ENCODE measurements around the gene KMT5B. TPM values are rescaled to one million over a fixed set of nuclear protein-coding genes. Genes with fewer than 3 reads are reported as not detected.

Gene KMT5B
- total RNA-seq, 2 donors from 2014 or later, result 20.7 to 29.8 TPM

- Histone ChIP-seq H3K9me3 (no peaks in the 10 kb centered on the region), H3K4me1 (ENCODE audit: control insufficient read depth in 1 of 2, low read depth in 2 of 2) (peaks cover 7 to 24% of the 10 kb centered on the region in 2 donors)
- no peak for DNase-seq (ENCODE audit: low spot score)
Measured at GRCh38 chr11:68194675-68195294, 18.3 kb downstream of the KMT5B start.

GRCh38 chr11:68193018-68193417 is 20.1 kb downstream of the KMT5B start:
- DNase-seq (ENCODE audit: low spot score) (no peak), ATAC-seq (ENCODE audit: insufficient number of reproducible peaks, low FRiP score, low read depth) (no peak)
- no peak overlapping the region for H3K4me3 ChIP-seq
- H3K4me1 ChIP-seq (ENCODE audit: control insufficient read depth in 1 of 2, low read depth in 2 of 2), result peaks cover 7 to 13% of the 10 kb centered on the region in 2 donors
- no peaks in the 10 kb centered on the region for H3K36me3 ChIP-seq
- H3K9me3 ChIP-seq, result no peaks in the 10 kb centered on the region
- no peak for TF ChIP-seq CTCF (IDR thresholded peaks at IDR 0.05)
- H3K27me3 ChIP-seq (replicated peaks; ENCODE audit: insufficient read depth), result no peaks in the 10 kb centered on the region
- no peak overlapping the region for H3K27ac ChIP-seq

More at GRCh38 chr11:68194675-68195294, 18.3 kb downstream of the KMT5B start:
- ATAC-seq (ENCODE audit: insufficient number of reproducible peaks, low FRiP score, low read depth), result no peak
- no peak for TF ChIP-seq CTCF (IDR thresholded peaks at IDR 0.05)
- Histone ChIP-seq H3K36me3 (no peaks in the 10 kb centered on the region), H3K27me3 (replicated peaks; ENCODE audit: insufficient read depth) (no peaks in the 10 kb centered on the region), H3K27ac (no peak overlapping the region), H3K4me3 (no peak overlapping the region)

GRCh38 chr11:68191661-68192579 is 21.2 kb downstream of the KMT5B start:
- ATAC-seq (ENCODE audit: insufficient number of reproducible peaks, low FRiP score, low read depth) (no peak), DNase-seq (ENCODE audit: low spot score) (no peak)
- Histone ChIP-seq H3K4me1 (ENCODE audit: control insufficient read depth in 1 of 2, low read depth in 2 of 2) (peaks cover 7 to 11% of the 10 kb centered on the region in 2 donors), H3K9me3 (no peaks in the 10 kb centered on the region), H3K4me3 (no peak overlapping the region), H3K36me3 (no peaks in the 10 kb centered on the region), H3K27ac (no peak overlapping the region), H3K27me3 (replicated peaks; ENCODE audit: insufficient read depth) (no peaks in the 10 kb centered on the region)
- TF ChIP-seq CTCF (IDR thresholded peaks at IDR 0.05), result no peak

- Histone ChIP-seq H3K27me3 (replicated peaks; ENCODE audit: insufficient read depth) (no peaks in the 10 kb centered on the region), H3K4me1 (ENCODE audit: control insufficient read depth in 1 of 2, low read depth in 2 of 2) (peaks cover 3 to 11% of the 10 kb centered on the region in 2 donors), H3K9me3 (no peaks in the 10 kb centered on the region), H3K4me3 (no peak overlapping the region), H3K27ac (no peak overlapping the region), H3K36me3 (peaks cover 10% of the 10 kb centered on the region)
- no peak for ATAC-seq (ENCODE audit: insufficient number of reproducible peaks, low FRiP score, low read depth)
- DNase-seq (ENCODE audit: low spot score), result no peak
- no peak for TF ChIP-seq CTCF (IDR thresholded peaks at IDR 0.05)
Measured at GRCh38 chr11:68189888-68190287, 23.2 kb downstream of the KMT5B start.

GRCh38 chr11:68189082-68189481 is 24.0 kb downstream of the KMT5B start:
- no peak for ATAC-seq (ENCODE audit: insufficient number of reproducible peaks, low FRiP score, low read depth)
- peaks cover 16% of the 10 kb centered on the region for H3K36me3 ChIP-seq
- H3K4me3 ChIP-seq, result no peak overlapping the region
- no peaks in the 10 kb centered on the region for H3K9me3 ChIP-seq
- DNase-seq (ENCODE audit: low spot score), result no peak
- no peaks in the 10 kb centered on the region for H3K27me3 ChIP-seq (replicated peaks; ENCODE audit: insufficient read depth)
- H3K4me1 ChIP-seq (ENCODE audit: control insufficient read depth in 1 of 2, low read depth in 2 of 2), result peaks cover 3 to 11% of the 10 kb centered on the region in 2 donors
- TF ChIP-seq CTCF (IDR thresholded peaks at IDR 0.05), result no peak
- H3K27ac ChIP-seq, result no peak overlapping the region

Measured in thoracic aorta (tissue), 2 donors.